H1 (cell line): ENCODE data around the gene PEX6. TPM values are rescaled to one million over a fixed set of nuclear protein-coding genes. Genes with fewer than 3 reads are reported as not detected.

Source experiments
- CTCF ChIA-PET: fragments of 300-600 bp; sonication (Branson Sonifier 250); formaldehyde crosslinking; loops from one replicate; lab custom pipeline; 2021; ENCODE audit not compliant: partially characterized antibody; lab: Charles Lee
- POLR2A ChIA-PET: fragments of 300-600 bp; sonication (Branson Sonifier 250); formaldehyde crosslinking; loops from one replicate; lab custom pipeline; 2021; ENCODE audit warnings: inconsistent platforms; ENCODE audit not compliant: partially characterized antibody; lab: Charles Lee
- DNase-seq, 2 experiments: peaks; one replicate each; pipeline versions ENCODE4 v3.0.0 to v3.0.0-alpha.2; 2010 to 2022; ENCODE audit warnings: low spot score in 2 of 2, low read depth in 1 of 2, mixed read lengths in 1 of 2
- FAIRE-seq: peaks from 2 replicates; lab custom pipeline; 2011; peaks lifted over from hg19 to GRCh38; lab: Jason Lieb, UNC
- H2AFZ ChIP-seq: 2 replicates; pipeline ENCODE4 v1.8.1; 2012; ENCODE audit warnings: low read length, inconsistent platforms
- H2AK5ac ChIP-seq: 2 replicates; pipeline ENCODE4 v1.6.1; 2013; ENCODE audit warnings: low read depth, low read length
- H2BK120ac ChIP-seq: replicated peaks from 2 replicates; pipeline ENCODE3; 2013; ENCODE audit warnings: low read depth, low read length, inconsistent platforms
- H2BK12ac ChIP-seq: 2 replicates; pipeline ENCODE4 v1.6.1; 2013; ENCODE audit warnings: low read depth, low read length
- H2BK15ac ChIP-seq: 2 replicates; pipeline ENCODE4 v1.6.1; 2013; ENCODE audit warnings: low read length
- H2BK20ac ChIP-seq: 2 replicates; pipeline ENCODE4 v1.6.1; 2013; ENCODE audit warnings: low read length
- H2BK5ac ChIP-seq: 2 replicates; pipeline ENCODE4 v1.6.1; 2013; ENCODE audit warnings: low read depth, low read length
- H3K14ac ChIP-seq: 2 replicates; pipeline ENCODE4 v1.6.1; 2013; ENCODE audit warnings: inconsistent platforms; ENCODE audit not compliant: insufficient read length
- H3K18ac ChIP-seq: 2 replicates; pipeline ENCODE4 v1.6.1; 2013; ENCODE audit warnings: low read length; ENCODE audit errors: extremely low read depth
- H3K23ac ChIP-seq: 2 replicates; pipeline ENCODE4 v1.6.1; 2013; ENCODE audit warnings: inconsistent platforms; ENCODE audit not compliant: insufficient read length
- H3K23me2 ChIP-seq: 2 replicates; pipeline ENCODE4 v1.6.1; 2013; ENCODE audit warnings: low read depth, low read length
- H3K27ac ChIP-seq: 2 replicates; pipeline ENCODE4 v1.6.1; 2011; ENCODE audit warnings: low read depth, low read length, inconsistent platforms
- H3K27me3 ChIP-seq, 4 experiments: replicated peaks in 1 of 4; 1 replicate in 1 of 4; 2 replicates in 3 of 4; pipeline versions ENCODE4 v1.6.1 to v1.8.1; 2011 to 2013; ENCODE audit warnings: low read length in 3 of 4, mild to moderate bottlenecking in 3 of 4, inconsistent platforms in 2 of 4, mixed read lengths in 2 of 4, moderate library complexity in 1 of 4; ENCODE audit not compliant: control insufficient read depth in 3 of 4, insufficient read depth in 3 of 4; ENCODE audit errors: extremely low read depth in 1 of 4
- H3K36me3 ChIP-seq, 4 experiments: 2 replicates each; pipeline versions ENCODE4 v1.6.1 to v1.8.1; 2011 to 2013; ENCODE audit warnings: mild to moderate bottlenecking in 4 of 4, low read length in 3 of 4, moderate library complexity in 2 of 4, control low read depth in 1 of 4, inconsistent platforms in 1 of 4; ENCODE audit not compliant: insufficient read depth in 4 of 4, control insufficient read depth in 2 of 4
- H3K4ac ChIP-seq: replicated peaks from 2 replicates; pipeline ENCODE3; 2013; ENCODE audit warnings: low read length, low read depth, mixed read lengths, inconsistent platforms; ENCODE audit not compliant: insufficient read length
- H3K4me1 ChIP-seq, 4 experiments: replicated peaks in 1 of 4; 1 replicate in 1 of 4; 2 replicates in 3 of 4; pipeline versions ENCODE4 v1.6.1 to v1.8.1; 2011 to 2013; ENCODE audit warnings: low read length in 3 of 4, inconsistent platforms in 2 of 4, mixed read lengths in 1 of 4; ENCODE audit not compliant: insufficient read depth in 4 of 4, control insufficient read depth in 3 of 4
- H3K4me2 ChIP-seq, 2 experiments: 2 replicates each; pipeline versions ENCODE4 v1.6.1 to v1.8.1; 2011 to 2013; ENCODE audit warnings: low read depth in 2 of 2, low read length in 2 of 2, control low read depth in 1 of 2, inconsistent platforms in 1 of 2, mild to moderate bottlenecking in 1 of 2; ENCODE audit not compliant: insufficient read depth in 1 of 2
- H3K4me3 ChIP-seq, 4 experiments: fragments of 200-600, 300-600 bp in 1 of 4; sonication (generic), shearing (Covaris generic), sonication (Bioruptor Twin) in 1 of 4; 2 replicates each; pipeline versions ENCODE4 v1.5.1 to v1.8.1; 2011 to 2016; ENCODE audit warnings: low read length in 4 of 4, low read depth in 3 of 4, control low read depth in 2 of 4, inconsistent platforms in 2 of 4, mild to moderate bottlenecking in 2 of 4, mixed read lengths in 1 of 4, moderate library complexity in 1 of 4; ENCODE audit not compliant: insufficient read depth in 2 of 4; ENCODE audit errors: extremely low read depth in 1 of 4
- H3K56ac ChIP-seq: replicated peaks from 2 replicates; pipeline ENCODE3; 2013; ENCODE audit warnings: low read depth, mild to moderate bottlenecking, mixed read lengths, low read length, inconsistent platforms; ENCODE audit not compliant: insufficient read length
- H3K79me1 ChIP-seq: 2 replicates; pipeline ENCODE4 v1.6.1; 2013; ENCODE audit warnings: low read depth, low read length, control low read depth
- H3K79me2 ChIP-seq, 2 experiments: 2 replicates each; pipeline versions ENCODE4 v1.6.1 to v1.8.1; 2012 to 2013; ENCODE audit warnings: low read length in 2 of 2, mild to moderate bottlenecking in 2 of 2, inconsistent platforms in 1 of 2; ENCODE audit not compliant: insufficient read depth in 2 of 2, control insufficient read depth in 1 of 2
- H3K9ac ChIP-seq, 4 experiments: replicated peaks in 1 of 4; 1 replicate in 1 of 4; 2 replicates in 3 of 4; pipeline versions ENCODE4 v1.6.1 to v1.8.1; 2011 to 2013; ENCODE audit warnings: low read depth in 3 of 4, low read length in 3 of 4, control low read depth in 2 of 4, mild to moderate bottlenecking in 2 of 4, moderate library complexity in 2 of 4, inconsistent platforms in 1 of 4; ENCODE audit errors: extremely low read depth in 1 of 4
- H3K9me3 ChIP-seq, 2 experiments: 2 replicates each; pipeline versions ENCODE4 v1.6.1 to v1.8.1; 2012 to 2013; ENCODE audit warnings: mild to moderate bottlenecking in 2 of 2, moderate library complexity in 2 of 2, control low read depth in 1 of 2, inconsistent platforms in 1 of 2, low read depth in 1 of 2, low read length in 1 of 2, mixed read lengths in 1 of 2; ENCODE audit not compliant: insufficient read depth in 2 of 2
- H4K20me1 ChIP-seq, 2 experiments: replicated peaks in 1 of 2; 2 replicates each; pipeline versions ENCODE3 to v1.8.1; 2011 to 2013; ENCODE audit warnings: inconsistent platforms in 2 of 2, low read length in 2 of 2, mild to moderate bottlenecking in 1 of 2; ENCODE audit not compliant: insufficient read depth in 2 of 2, control insufficient read depth in 1 of 2
- H4K5ac ChIP-seq: 2 replicates; pipeline ENCODE4 v1.6.1; 2013; ENCODE audit warnings: low read length, low read depth, mixed read lengths, inconsistent platforms; ENCODE audit not compliant: insufficient read length
- H4K8ac ChIP-seq: 2 replicates; pipeline ENCODE4 v1.8.0; 2013; ENCODE audit warnings: mild to moderate bottlenecking, moderate library complexity, low read length, inconsistent platforms; ENCODE audit not compliant: insufficient read depth; ENCODE audit errors: extremely low read depth
- H4K91ac ChIP-seq: replicated peaks from 2 replicates; pipeline ENCODE3; 2013; ENCODE audit warnings: low read length, mixed read lengths, inconsistent platforms; ENCODE audit not compliant: insufficient read length
- GABPA ChIP-seq: IDR thresholded peaks from 2 replicates; pipeline ENCODE4 v1.6.1; 2011; ENCODE audit warnings: mild to moderate bottlenecking, low read length, moderate library complexity, borderline replicate concordance; ENCODE audit not compliant: insufficient read depth
- KDM1A ChIP-seq: fragments of 200-600, 300-600 bp; sonication (generic); IDR thresholded peaks from 2 replicates; pipeline ENCODE4 v1.7.1; 2016; ENCODE audit warnings: mild to moderate bottlenecking, low read length, borderline replicate concordance
- KDM4A ChIP-seq: IDR thresholded peaks from one replicate; pipeline ENCODE4 v1.7.1; 2012; ENCODE audit warnings: low read depth, mild to moderate bottlenecking, moderate library complexity, low read length, inconsistent platforms; ENCODE audit not compliant: severe bottlenecking
- KDM5A ChIP-seq: fragments of 200-600 bp; IDR thresholded peaks from 2 replicates; pipeline ENCODE4 v1.7.1; 2012; ENCODE audit warnings: mild to moderate bottlenecking, low read length, inconsistent platforms, mixed read lengths
- PHF8 ChIP-seq: fragments of 200-600 bp; sonication (generic); conservative IDR thresholded peaks from 2 replicates; pipeline ENCODE4 v1.7.1; 2012; ENCODE audit warnings: low read depth, mild to moderate bottlenecking, inconsistent platforms, low read length, moderate library complexity
- RFX5 ChIP-seq: IDR thresholded peaks from 2 replicates; pipeline ENCODE4 v1.6.1; 2011; ENCODE audit warnings: low read depth, low read length, improper control_type of control experiment, borderline replicate concordance
- SIRT6 ChIP-seq: IDR thresholded peaks from one replicate; pipeline ENCODE4 v1.7.1; 2012; ENCODE audit warnings: low read length, inconsistent platforms
- WGBS, 2 experiments: shearing (Covaris generic) in 1 of 2; methylation state at CpG; one replicate each; pipeline versions ENCODE4 v1.1.6 to v1.1.7; 2013 to 2015; ENCODE audit warnings: low lambda C conversion rate in 2 of 2, mixed read lengths in 2 of 2, inconsistent platforms in 1 of 2, low coverage in 1 of 2, missing lambda C conversion rate in 1 of 2; ENCODE audit not compliant: insufficient replicate concordance in 2 of 2, insufficient coverage in 1 of 2, insufficient read length in 1 of 2; ENCODE audit errors: extremely low coverage in 1 of 2, missing lambda C conversion rate in 1 of 2; 5-methylcytosine and 5-hydroxymethylcytosine counted together
- polyA plus RNA-seq, 7 experiments: library from polyadenylated mRNA; depleted of rRNA in 3 of 7; stranded (reverse) in 5 of 7; unstranded in 2 of 7; fragments of >200 nt in 5 of 7; fragments of 200-250 nt in 2 of 7; gene quantifications; 1 replicate in 5 of 7; 2 replicates in 1 of 7; 4 replicates in 1 of 7; pipeline versions ENCODE4 v1.2.1 to v1.2.3, GENCODE V29; 2011 to 2013; ENCODE audit warnings: missing spikeins in 2 of 7, mixed read lengths in 2 of 7
- total RNA-seq: library from RNA; stranded (reverse); fragmentation: NEBNext Ultra II Directional; extraction: Animal tissue kit (Norgen Biotek cat#: 25700); gene quantifications from 2 replicates; pipeline ENCODE4 v1.2.1, GENCODE V29; 2021
- TF ChIP-seq, protein P1 (sequence below): IDR thresholded peaks from 2 replicates; pipeline ENCODE4 v1.6.1; 2012; ENCODE audit warnings: low read length, inconsistent platforms

The PEX6 gene
- total and polyA plus RNA-seq, 2 of the 8 experiments (the other 6 are each of a cell fraction or from before 2014, with no cell fraction given) = 6.4 to 12.5 TPM

DNA sequence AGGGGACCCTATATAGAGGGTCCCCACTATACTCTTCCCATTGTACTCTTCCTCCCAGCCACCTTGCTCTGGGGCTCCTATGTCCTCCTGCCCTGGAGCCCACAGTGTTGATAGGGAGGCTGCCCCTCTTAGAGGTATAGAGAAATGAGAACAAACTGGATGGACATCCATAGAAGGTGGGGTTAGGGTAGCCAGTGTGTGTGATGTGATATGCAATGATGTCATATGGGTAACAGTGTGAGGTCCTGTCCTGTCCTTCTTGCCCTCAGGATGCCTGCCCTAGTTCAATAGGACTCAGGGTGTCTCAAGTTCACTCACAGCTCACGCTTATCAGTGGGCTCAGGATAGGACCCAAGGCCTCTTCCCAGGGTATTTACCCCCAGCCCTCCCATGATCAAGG is 62.7 kb downstream of the PEX6 start:
- WGBS, 2 experiments = 89% methylated on average over 1 of the region's 1 CpG; no CpG with 5 or more reads in 1 of the 2 experiments
- Histone ChIP-seq H4K8ac (no peak overlapping the region), H3K4me2 (no peak overlapping the region), H3K23me2 (peaks cover 1% of the 10 kb centered on the region; the same call in 1 of the 2 replicates), H3K56ac (no peak overlapping the region), H2AK5ac (no peak overlapping the region), H3K4me1 (no peaks in the 10 kb centered on the region), H4K20me1 (no peaks in the 10 kb centered on the region), H3K18ac (no peak overlapping the region), H4K91ac (no peak overlapping the region), H2AFZ (no peak overlapping the region), H2BK120ac (no peak overlapping the region), H3K27me3 (no peaks in the 10 kb centered on the region), H2BK15ac (no peak overlapping the region), H3K79me1 (no peaks in the 10 kb centered on the region), H4K5ac (no peak overlapping the region), H3K23ac (no peak overlapping the region), H2BK20ac (no peak overlapping the region), H3K4ac (no peak overlapping the region), H3K9me3 (no peaks in the 10 kb centered on the region), H3K36me3 (no peaks in the 10 kb centered on the region), H2BK5ac (no peak overlapping the region), H2BK12ac (no peak overlapping the region), H3K27ac (no peak overlapping the region), H3K4me3 (no peak overlapping the region), H3K9ac (no peak overlapping the region), H3K79me2 (no peaks in the 10 kb centered on the region), H3K14ac (no peak overlapping the region)
- DNase-seq = no peak
- no peak for FAIRE-seq
- POLR2A ChIA-PET = interaction anchor here (1.1 to 7.4 kb wide), 2 partner anchors 11 to 63 kb away, joined by 3 to 81 read pairs; partner anchors contain the start of genes CNPY3 and PEX6
- CTCF ChIA-PET = interaction anchor here (0.8 kb wide), 1 partner anchor 44 kb away, joined by 3 read pairs; the partner anchor contains the start of gene GNMT
- TF ChIP-seq KDM1A = no peak
- TF ChIP-seq SIRT6 = no peak
- no peak for TF ChIP-seq GABPA
- TF ChIP-seq, protein P1, sequence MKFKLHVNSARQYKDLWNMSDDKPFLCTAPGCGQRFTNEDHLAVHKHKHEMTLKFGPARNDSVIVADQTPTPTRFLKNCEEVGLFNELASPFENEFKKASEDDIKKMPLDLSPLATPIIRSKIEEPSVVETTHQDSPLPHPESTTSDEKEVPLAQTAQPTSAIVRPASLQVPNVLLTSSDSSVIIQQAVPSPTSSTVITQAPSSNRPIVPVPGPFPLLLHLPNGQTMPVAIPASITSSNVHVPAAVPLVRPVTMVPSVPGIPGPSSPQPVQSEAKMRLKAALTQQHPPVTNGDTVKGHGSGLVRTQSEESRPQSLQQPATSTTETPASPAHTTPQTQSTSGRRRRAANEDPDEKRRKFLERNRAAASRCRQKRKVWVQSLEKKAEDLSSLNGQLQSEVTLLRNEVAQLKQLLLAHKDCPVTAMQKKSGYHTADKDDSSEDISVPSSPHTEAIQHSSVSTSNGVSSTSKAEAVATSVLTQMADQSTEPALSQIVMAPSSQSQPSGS = no peak
- no peak for TF ChIP-seq KDM5A
- no peak for TF ChIP-seq RFX5
- no peak for TF ChIP-seq KDM4A
- no peak for TF ChIP-seq PHF8
